Measurements from ENCODE around the gene SLC22A31.

DNA sequence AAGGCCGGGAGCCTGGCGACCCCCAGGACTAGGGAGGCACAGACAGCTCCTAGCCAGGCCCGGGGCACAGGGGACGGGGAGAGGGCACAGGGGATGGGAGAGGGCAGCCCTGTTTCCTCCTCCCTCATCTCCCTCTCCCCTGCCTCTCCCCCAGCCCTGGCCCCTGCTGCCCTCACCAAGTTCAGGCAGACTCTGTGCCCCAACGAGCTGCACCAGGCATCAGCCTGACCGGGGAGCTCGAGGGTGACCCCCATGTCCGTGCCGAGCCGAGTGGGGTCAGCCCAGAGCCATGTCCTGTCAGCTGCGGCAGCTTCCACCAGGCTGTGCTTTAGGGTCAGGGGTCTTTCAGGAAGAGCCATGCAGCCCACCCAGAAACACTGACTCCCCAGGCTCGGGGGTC is 22.8 kb downstream of the SLC22A31 start:
- no peak for TF ChIP-seq GATA2 (IDR thresholded peaks at IDR 0.05; ENCODE audit: low read depth, low read length)
- TF ChIP-seq GATA3 (IDR thresholded peaks at IDR 0.05; ENCODE audit: low read depth, low read length), result no peak

All from SH-SY5Y (cell line).